GM23248 (cell line): ENCODE measurements around the gene BLMH. TPM values are rescaled to one million over a fixed set of nuclear protein-coding genes. Genes with fewer than 3 reads are reported as not detected.

Source experiments
- DNase-seq: peaks from one replicate; pipeline ENCODE4 v3.0.0-alpha.2; 2015
- H2AFZ ChIP-seq: fragments of 200-600 bp; sonication (generic); 2 replicates; pipeline ENCODE4 v1.6.1; 2016; ENCODE audit warnings: antibody characterized with exemption
- H3F3A ChIP-seq: fragments of 200-600 bp; sonication (generic); 2 replicates; pipeline ENCODE4 v1.6.1; 2016; ENCODE audit warnings: mild to moderate bottlenecking, antibody characterized with exemption, mixed run types; ENCODE audit not compliant: insufficient read depth
- H3K27ac ChIP-seq: fragments of 200-600 bp; sonication (generic); 2 replicates; pipeline ENCODE4 v1.5.1; 2016; ENCODE audit warnings: mild to moderate bottlenecking
- H3K27me3 ChIP-seq: fragments of 200-600 bp; sonication (generic); replicated peaks from 2 replicates; pipeline ENCODE4 v1.6.1; 2016; ENCODE audit warnings: mild to moderate bottlenecking; ENCODE audit not compliant: insufficient read depth
- H3K36me3 ChIP-seq: fragments of 200-600 bp; sonication (generic); 2 replicates; pipeline ENCODE4 v1.6.1; 2016; ENCODE audit warnings: low read depth, mild to moderate bottlenecking
- H3K4me1 ChIP-seq: fragments of 200-600 bp; sonication (generic); 2 replicates; pipeline ENCODE4 v1.6.1; 2016; ENCODE audit warnings: mild to moderate bottlenecking; ENCODE audit not compliant: insufficient read depth
- H3K4me2 ChIP-seq: fragments of 200-600 bp; sonication (generic); one replicate; pipeline ENCODE4 v1.6.1; 2016; ENCODE audit warnings: mild to moderate bottlenecking; ENCODE audit not compliant: unreplicated experiment
- H3K4me3 ChIP-seq: fragments of 200-600 bp; sonication (generic); 2 replicates; pipeline ENCODE4 v1.5.1; 2016; ENCODE audit warnings: mild to moderate bottlenecking
- H3K79me2 ChIP-seq: fragments of 200-600 bp; sonication (generic); 2 replicates; pipeline ENCODE4 v1.6.1; 2016; ENCODE audit warnings: mild to moderate bottlenecking; ENCODE audit not compliant: insufficient read depth
- H3K9ac ChIP-seq: fragments of 200-600 bp; sonication (generic); 2 replicates; pipeline ENCODE4 v1.6.1; 2016; ENCODE audit warnings: mild to moderate bottlenecking
- H3K9me2 ChIP-seq: fragments of 200-600 bp; sonication (generic); 2 replicates; pipeline ENCODE4 v1.6.1; 2016; ENCODE audit warnings: mixed run types, mild to moderate bottlenecking, moderate library complexity; ENCODE audit not compliant: insufficient read depth
- H3K9me3 ChIP-seq: fragments of 200-600 bp; sonication (generic); one replicate; pipeline ENCODE4 v1.6.1; 2017; ENCODE audit warnings: low read depth
- H4K20me1 ChIP-seq: fragments of 200-600 bp; sonication (generic); 2 replicates; pipeline ENCODE4 v1.6.0; 2016; ENCODE audit not compliant: insufficient read depth
- EZH2 ChIP-seq: fragments of 200-600 bp; sonication (generic); IDR thresholded peaks from 2 replicates; pipeline ENCODE4 v1.6.1; 2018; ENCODE audit warnings: antibody characterized with exemption, mild to moderate bottlenecking; ENCODE audit not compliant: insufficient read depth, poor library complexity, severe bottlenecking
- EZH2phosphoT487 ChIP-seq: fragments of 200-600 bp; sonication (generic); IDR thresholded peaks from 2 replicates; pipeline ENCODE4 v1.6.1; 2018; ENCODE audit warnings: antibody characterized with exemption, moderate library complexity, mild to moderate bottlenecking, low read depth; ENCODE audit not compliant: insufficient read depth
- WGBS, 2 experiments: methylation state at CpG; one replicate each; pipeline ENCODE4 v1.1.6; 2015 to 2017; ENCODE audit warnings: low lambda C conversion rate in 2 of 2, low coverage in 1 of 2; ENCODE audit errors: missing lambda C conversion rate in 2 of 2; 5-methylcytosine and 5-hydroxymethylcytosine counted together
- in situ Hi-C: fragments of 300-500 bp; cut with MboI; formaldehyde crosslinking; loops from 2 replicates; pipeline ENCODE4 v1.15.0; 2020
- polyA plus RNA-seq: library from polyadenylated mRNA; unstranded; fragments of >200 nt; fragmentation: Nextera tagmentation; extraction: Ambion mirVana; gene quantifications from 2 replicates; pipeline ENCODE4 v1.2.1, GENCODE V29; 2016
- total RNA-seq: library from RNA; depleted of rRNA; stranded (reverse); fragments of >200 nt; shearing (Covaris generic); gene quantifications from 2 replicates; pipeline ENCODE4 v1.2.3, GENCODE V29; 2014

BLMH gene
- total and polyA plus RNA-seq, 2 experiments from 2014 or later, result 17.3 to 22.4 TPM

- Histone ChIP-seq H2AFZ (no peak overlapping the region), H3K79me2 (no peaks in the 10 kb centered on the region), H3K4me1 (no peaks in the 10 kb centered on the region), H3K9me3 (no peaks in the 10 kb centered on the region), H3K9me2 (no peaks in the 10 kb centered on the region), H3K4me2 (no peak overlapping the region), H3K9ac (no peak overlapping the region), H3K36me3 (no peaks in the 10 kb centered on the region), H3K4me3 (no peak overlapping the region), H4K20me1 (no peaks in the 10 kb centered on the region), H3K27ac (no peak overlapping the region), H3K27me3 (no peaks in the 10 kb centered on the region), H3F3A (no peaks in the 10 kb centered on the region)
- no peak for TF ChIP-seq EZH2
- no peak for TF ChIP-seq EZH2phosphoT487
- 45 to 51% methylated on average over 3 of the region's 3 CpGs for WGBS, 2 experiments
- in situ Hi-C loops, result no loop called here
- DNase-seq, result peak; percentile 23
These were observed 26.4 kb upstream of the BLMH start for GRCh38 chr17:30318155-30318554.

- H4K20me1 ChIP-seq, result no peaks in the 10 kb centered on the region
- H3K36me3 ChIP-seq, result no peaks in the 10 kb centered on the region
- H3K9me2 ChIP-seq, result no peaks in the 10 kb centered on the region
- in situ Hi-C loops, result no loop called here
- H3K4me3 ChIP-seq, result no peak overlapping the region
- no peaks in the 10 kb centered on the region for H3F3A ChIP-seq
- DNase-seq, result no peak
- 88 to 100% methylated on average over 1 of the region's 1 CpG for WGBS, 2 experiments
- TF ChIP-seq EZH2phosphoT487 (no peak), EZH2 (no peak)
- no peaks in the 10 kb centered on the region for H3K79me2 ChIP-seq
- H3K9me3 ChIP-seq, result no peaks in the 10 kb centered on the region
- no peak overlapping the region for H2AFZ ChIP-seq
- H3K4me2 ChIP-seq, result no peak overlapping the region
- H3K4me1 ChIP-seq, result no peaks in the 10 kb centered on the region
- H3K27ac ChIP-seq, result no peak overlapping the region
- H3K9ac ChIP-seq, result no peak overlapping the region
- H3K27me3 ChIP-seq, result no peaks in the 10 kb centered on the region
These were observed 25.0 kb upstream of the BLMH start for GRCh38 chr17:30316736-30317135.

- 72 to 83% methylated on average over 2 of the region's 2 CpGs for WGBS, 2 experiments
- Histone ChIP-seq H2AFZ (no peak overlapping the region), H3K4me3 (no peak overlapping the region), H3K4me1 (no peaks in the 10 kb centered on the region), H3K9ac (no peak overlapping the region), H3K4me2 (no peak overlapping the region), H3K9me3 (no peaks in the 10 kb centered on the region), H3K36me3 (no peaks in the 10 kb centered on the region), H3K27ac (no peak overlapping the region), H3K79me2 (no peaks in the 10 kb centered on the region), H3K27me3 (no peaks in the 10 kb centered on the region), H4K20me1 (no peaks in the 10 kb centered on the region), H3F3A (no peaks in the 10 kb centered on the region), H3K9me2 (no peaks in the 10 kb centered on the region)
- TF ChIP-seq EZH2phosphoT487, result no peak
- TF ChIP-seq EZH2, result no peak
- DNase-seq, result no peak
- in situ Hi-C loops, result no loop called here
These were observed 23.4 kb upstream of the BLMH start for GRCh38 chr17:30315106-30315505.

- Histone ChIP-seq H3K27me3 (no peaks in the 10 kb centered on the region), H2AFZ (no peak overlapping the region), H3K27ac (no peak overlapping the region), H3K4me2 (no peak overlapping the region), H3K9me3 (no peaks in the 10 kb centered on the region), H3K4me3 (no peak overlapping the region), H3K9me2 (no peaks in the 10 kb centered on the region), H3F3A (no peaks in the 10 kb centered on the region), H4K20me1 (no peaks in the 10 kb centered on the region), H3K79me2 (no peaks in the 10 kb centered on the region), H3K4me1 (no peaks in the 10 kb centered on the region), H3K9ac (no peak overlapping the region), H3K36me3 (no peaks in the 10 kb centered on the region)
- in situ Hi-C loops, result no loop called here
- TF ChIP-seq EZH2 (no peak), EZH2phosphoT487 (no peak)
- WGBS, 2 experiments, result 50 to 76% methylated on average over 1 of the region's 1 CpG
- no peak for DNase-seq
These were observed 22.7 kb upstream of the BLMH start for GRCh38 chr17:30314474-30314873.

- Histone ChIP-seq H4K20me1 (no peaks in the 10 kb centered on the region), H3K4me2 (no peak overlapping the region), H3K4me3 (no peak overlapping the region), H3K4me1 (no peaks in the 10 kb centered on the region), H3K27me3 (no peaks in the 10 kb centered on the region), H3K9me3 (no peaks in the 10 kb centered on the region), H3K27ac (no peak overlapping the region), H3K79me2 (no peaks in the 10 kb centered on the region), H3F3A (no peaks in the 10 kb centered on the region), H2AFZ (no peak overlapping the region), H3K9me2 (no peaks in the 10 kb centered on the region), H3K9ac (no peak overlapping the region), H3K36me3 (no peaks in the 10 kb centered on the region)
- 26 to 33% methylated on average over 2 of the region's 2 CpGs for WGBS, 2 experiments
- in situ Hi-C loops, result no loop called here
- DNase-seq, result no peak
- no peak for TF ChIP-seq EZH2phosphoT487
- no peak for TF ChIP-seq EZH2
These were observed 20.5 kb upstream of the BLMH start for GRCh38 chr17:30312226-30312625.
